ENCODE results near the gene ERVH48-1.
"Not testable (repeated sequence)": the region's sequence is repeated elsewhere in the genome, so short reads cannot be mapped to it uniquely, and the experiment has no call there.

Gene ERVH48-1

DNA sequence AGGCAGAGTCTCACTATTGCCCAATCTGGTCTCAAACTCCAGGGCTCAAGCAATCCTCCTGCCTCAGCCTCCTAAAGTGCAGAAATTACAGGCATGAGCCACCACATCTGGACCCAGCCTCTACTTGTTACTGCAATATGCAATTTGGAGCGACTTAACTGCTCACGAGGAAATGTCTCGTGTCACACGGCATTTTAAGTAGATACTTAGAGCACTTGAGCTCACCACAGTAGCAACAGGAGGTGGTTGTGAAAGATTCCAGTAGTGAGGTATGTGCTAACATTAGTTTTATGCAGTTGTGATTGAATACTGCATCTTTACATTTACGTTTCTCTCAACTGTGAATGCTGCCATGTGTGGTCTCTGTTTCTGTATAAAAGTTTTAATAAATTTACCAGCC lies 38.1 kb downstream of the ERVH48-1 start:
- H3K4me1 ChIP-seq: peaks cover 2 to 4% (median 2%) of the 10 kb centered on the region in 10 experiments; a peak in 18 of 20 replicates
- H3K27ac ChIP-seq: no peak overlapping the region
- no peaks in the 10 kb centered on the region for H4K20me1 ChIP-seq
- H3K27me3 ChIP-seq: no peaks in the 10 kb centered on the region
- no peak overlapping the region for H3K9ac ChIP-seq
- no peak for TF ChIP-seq Cebpa-rat (IDR thresholded peaks at IDR 0.05)
- H3K9me3 ChIP-seq (replicated peaks in 1 of 11): no peaks in the 10 kb centered on the region
- no peaks in the 10 kb centered on the region for H3K36me3 ChIP-seq
- no peak overlapping the region for H3K4me2 ChIP-seq
- no peak overlapping the region for H3K4me3 ChIP-seq

DNA sequence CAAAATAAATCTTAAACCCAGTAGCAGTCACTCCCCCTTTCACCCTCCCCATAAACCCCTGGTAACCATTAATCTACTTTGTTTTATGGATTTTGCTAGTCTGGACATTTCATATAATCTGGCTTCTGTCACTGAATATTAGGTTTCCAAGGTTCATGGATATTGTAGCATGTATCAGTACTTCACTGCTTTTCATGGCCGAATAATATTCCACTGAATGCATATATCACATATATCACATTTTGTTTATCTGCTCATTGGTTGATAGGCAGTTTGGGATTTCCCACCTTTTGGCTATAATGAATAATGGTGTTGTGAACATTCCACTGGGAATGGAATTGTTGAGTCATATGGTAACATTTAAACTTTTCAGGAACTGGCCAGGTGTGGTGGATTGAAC lies 41.5 kb downstream of the ERVH48-1 start:
- Histone ChIP-seq H3K4me3 (no peak overlapping the region), H3K9me3 (replicated peaks in 1 of 11) (peaks cover 0 to 5% (median 0%) of the 10 kb centered on the region in 11 experiments; a peak in 3 of 22 replicates), H3K27me3 (no peaks in the 10 kb centered on the region), H3K27ac (no peak overlapping the region), H3K4me1 (peaks cover 7 to 12% (median 9%) of the 10 kb centered on the region in 10 experiments; a peak in 19 of 20 replicates), H3K4me2 (no peak overlapping the region), H4K20me1 (peaks cover 0 to 2% (median 0%) of the 10 kb centered on the region in 11 experiments; a peak in 2 of 22 replicates), H3K36me3 (no peaks in the 10 kb centered on the region), H3K9ac (no peak overlapping the region)
- TF ChIP-seq Cebpa-rat (IDR thresholded peaks at IDR 0.05): no peak

DNA sequence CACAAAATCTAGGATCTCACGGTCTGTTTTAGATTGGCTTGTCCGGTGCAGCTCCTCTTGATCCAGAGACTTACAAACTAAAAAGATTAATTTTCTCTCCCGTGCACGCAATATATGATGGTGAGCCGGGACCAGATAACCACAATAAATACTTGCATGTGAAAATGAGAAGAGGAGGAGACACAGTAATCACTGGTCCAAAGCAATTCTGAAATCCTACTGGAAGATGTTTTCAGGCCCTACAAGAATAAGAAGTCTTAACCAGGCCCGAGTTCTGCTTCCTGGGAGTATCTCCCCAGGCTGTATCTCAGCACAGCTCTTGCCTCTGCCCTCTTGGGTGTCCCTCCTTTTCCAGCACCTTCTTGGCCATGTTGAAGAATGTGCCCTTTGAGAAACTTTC lies 45.1 kb downstream of the ERVH48-1 start:
- Histone ChIP-seq H3K9me3 (replicated peaks in 1 of 11) (peaks cover 0 to 5% (median 0%) of the 10 kb centered on the region in 11 experiments; a peak in 3 of 22 replicates), H3K27me3 (no peaks in the 10 kb centered on the region), H4K20me1 (peaks cover 0 to 38% (median 16%) of the 10 kb centered on the region in 11 experiments; a peak in 12 of 22 replicates), H3K36me3 (peaks cover 11 to 24% (median 19%) of the 10 kb centered on the region in 11 experiments; a peak in 21 of 22 replicates), H3K9ac (peak overlapping the region; percentile 81 to 99 (median 92); a peak in 21 of 22 replicates), H3K4me3 (peak overlapping the region; percentile 79 to 100 (median 91)), H3K4me1 (peaks cover 14 to 26% (median 19%) of the 10 kb centered on the region in 10 experiments), H3K27ac (peak overlapping the region in 7 of 11 experiments; percentile 84 to 99 (median 97); a peak in 11 of 22 replicates), H3K4me2 (peak overlapping the region; percentile 73 to 93 (median 91))
- no peak for TF ChIP-seq Cebpa-rat (IDR thresholded peaks at IDR 0.05)

DNA sequence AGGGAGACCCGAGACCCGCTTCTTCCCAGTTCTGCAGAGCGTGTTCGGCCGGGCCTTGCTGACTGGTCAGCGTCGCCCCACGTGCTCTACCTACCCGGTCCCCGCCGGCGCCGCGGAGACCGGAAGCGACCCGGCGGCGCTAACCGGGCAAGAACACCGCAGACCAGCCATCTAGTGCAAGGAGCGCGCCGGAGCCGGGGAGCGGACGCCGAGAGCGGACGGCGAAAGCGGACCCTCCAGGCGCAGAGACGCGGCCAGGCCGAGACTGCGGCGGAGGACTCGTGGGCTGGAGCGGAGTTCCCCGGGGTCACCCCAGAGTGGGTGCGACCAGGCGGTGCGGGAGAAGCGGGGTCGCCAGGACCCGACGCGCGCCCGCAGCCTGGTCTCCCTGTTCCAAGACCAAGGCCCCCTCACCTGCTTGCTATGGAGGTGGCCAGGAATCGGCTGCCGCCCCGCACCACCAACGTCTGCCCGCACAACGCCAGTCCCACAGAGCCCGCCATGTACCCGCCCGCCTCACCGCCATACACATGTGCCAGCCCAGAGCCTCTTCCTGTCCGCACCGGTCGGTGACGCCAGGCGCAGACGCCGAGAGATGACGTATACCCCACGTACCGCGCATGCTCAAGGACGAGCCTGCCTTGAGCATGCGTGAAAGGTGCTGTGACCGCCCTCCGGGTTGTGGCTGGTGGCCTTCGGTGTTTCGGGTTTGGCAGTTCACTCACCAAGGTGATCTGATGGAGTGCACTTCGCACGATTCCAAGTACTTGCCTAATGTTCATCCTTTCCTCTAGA lies 46.2 kb downstream of the ERVH48-1 start, which contains the start of gene WDR4:
TSS of gene WDR4 (minus strand) at position 547 of the 795 bp plus-strand sequence. CDS start at position 503, 44 bp downstream.
- Histone ChIP-seq H3K9me3 (replicated peaks in 1 of 11) (peaks cover 0 to 5% (median 0%) of the 10 kb centered on the region in 11 experiments; a peak in 3 of 22 replicates), H3K27me3 (no peaks in the 10 kb centered on the region), H3K4me1 (peaks cover 14 to 26% (median 19%) of the 10 kb centered on the region in 10 experiments), H3K4me2 (peak within 1 kb of the TSS; percentile 83 to 96 (median 92)), H3K9ac (peak within 1 kb of the TSS; percentile 81 to 99 (median 92)), H4K20me1 (peaks cover 0 to 49% (median 16%) of the 10 kb centered on the region in 11 experiments; a peak in 12 of 22 replicates), H3K4me3 (peak within 1 kb of the TSS; percentile 79 to 100 (median 91)), H3K36me3 (peaks cover 17 to 36% (median 30%) of the 10 kb centered on the region in 11 experiments; a peak in 21 of 22 replicates), H3K27ac (peak within 1 kb of the TSS; percentile 73 to 99 (median 93))
- no peak for TF ChIP-seq Cebpa-rat (IDR thresholded peaks at IDR 0.05)

DNA sequence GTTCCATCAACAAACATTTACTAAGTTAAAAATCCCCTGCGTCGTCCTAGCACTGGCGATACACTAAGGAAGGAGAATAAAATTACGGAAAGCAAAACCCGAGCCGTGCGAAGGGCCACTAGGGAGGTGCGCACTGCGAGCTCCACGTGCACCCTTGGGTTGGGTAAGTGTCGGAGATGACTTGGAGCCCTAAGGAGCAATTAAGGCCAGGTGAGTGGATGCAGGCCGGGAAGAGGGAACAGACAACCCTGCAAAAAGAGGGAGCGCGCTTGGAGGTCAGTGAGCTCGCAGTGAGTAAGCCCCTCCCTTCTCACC lies 46.8 kb downstream of the ERVH48-1 start:
- peak overlapping the region; percentile 81 to 99 (median 92) for H3K9ac ChIP-seq
- peaks cover 0 to 55% (median 18%) of the 10 kb centered on the region in 11 experiments; a peak in 16 of 22 replicates for H4K20me1 ChIP-seq
- peaks cover 14 to 26% (median 19%) of the 10 kb centered on the region in 10 experiments for H3K4me1 ChIP-seq
- peak overlapping the region in 10 of 11 experiments; percentile 83 to 99 (median 94); a peak in 21 of 22 replicates for H3K27ac ChIP-seq
- peaks cover 0 to 5% (median 0%) of the 10 kb centered on the region in 11 experiments; a peak in 3 of 22 replicates for H3K9me3 ChIP-seq (replicated peaks in 1 of 11)
- peaks cover 20 to 41% (median 36%) of the 10 kb centered on the region in 11 experiments for H3K36me3 ChIP-seq
- no peaks in the 10 kb centered on the region for H3K27me3 ChIP-seq
- H3K4me2 ChIP-seq: peak overlapping the region; percentile 71 to 96 (median 91)
- H3K4me3 ChIP-seq: peak overlapping the region; percentile 79 to 100 (median 91)
- no peak for TF ChIP-seq Cebpa-rat (IDR thresholded peaks at IDR 0.05)

DNA sequence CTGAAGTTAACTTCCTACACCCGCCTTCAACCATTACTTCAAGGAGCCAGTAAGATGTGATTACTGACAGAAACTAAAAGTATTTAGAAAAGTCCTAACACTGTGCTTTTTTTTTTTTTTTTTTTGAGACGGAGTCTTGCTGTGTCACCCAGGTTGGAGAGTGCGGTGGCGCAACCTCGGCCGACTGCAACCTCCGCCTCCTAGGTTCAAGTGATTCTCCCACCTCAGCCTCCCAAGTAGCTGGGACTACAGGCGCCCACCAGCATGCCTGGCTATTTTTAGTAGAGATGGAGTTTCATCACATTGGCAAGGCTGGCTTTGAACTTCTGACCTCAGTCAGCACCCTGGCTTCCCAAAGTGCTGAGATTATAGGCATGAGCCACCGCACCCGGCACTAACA lies 49.6 kb downstream of the ERVH48-1 start:
- Histone ChIP-seq H4K20me1 (peaks cover 0 to 83% (median 45%) of the 10 kb centered on the region in 11 experiments; a peak in 18 of 22 replicates), H3K4me1 (peaks cover 14 to 24% (median 19%) of the 10 kb centered on the region in 10 experiments), H3K36me3 (peaks cover 48 to 70% (median 64%) of the 10 kb centered on the region in 11 experiments)
- not testable (repeated sequence) for H3K4me2 ChIP-seq; H3K4me3 ChIP-seq; H3K27ac ChIP-seq; H3K9me3 ChIP-seq (replicated peaks in 1 of 11); H3K9ac ChIP-seq; H3K27me3 ChIP-seq

DNA sequence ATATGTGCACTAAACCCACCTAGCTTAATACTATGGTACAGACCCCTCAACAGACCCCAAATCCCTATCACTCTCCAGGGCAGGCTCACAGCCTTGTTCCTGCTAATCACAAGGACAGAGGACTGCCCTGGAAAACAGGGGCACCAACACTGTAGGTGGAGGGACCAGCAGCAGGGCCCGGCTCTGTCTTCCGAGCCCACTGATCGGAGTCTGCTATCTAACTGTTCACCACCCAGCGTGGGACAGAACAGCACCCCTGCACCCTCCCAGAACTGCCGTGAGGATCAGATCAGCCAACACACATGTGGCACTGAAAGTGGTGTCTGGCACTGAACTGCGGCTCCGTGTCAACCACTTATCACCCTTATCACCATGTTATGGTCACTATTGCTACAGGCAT lies 52.3 kb downstream of the ERVH48-1 start:
- peaks cover 6 to 16% (median 12%) of the 10 kb centered on the region in 10 experiments for H3K4me1 ChIP-seq
- no peaks in the 10 kb centered on the region for H3K27me3 ChIP-seq
- H3K36me3 ChIP-seq: peaks cover 75 to 97% (median 91%) of the 10 kb centered on the region in 11 experiments
- H3K9ac ChIP-seq: no peak overlapping the region
- no peak overlapping the region for H3K4me2 ChIP-seq
- TF ChIP-seq Cebpa-rat (IDR thresholded peaks at IDR 0.05): no peak
- H3K27ac ChIP-seq: no peak overlapping the region
- H3K4me3 ChIP-seq: no peak overlapping the region
- H3K9me3 ChIP-seq (replicated peaks in 1 of 11): no peaks in the 10 kb centered on the region
- H4K20me1 ChIP-seq: peaks cover 0 to 100% (median 72%) of the 10 kb centered on the region in 11 experiments; a peak in 19 of 22 replicates

DNA sequence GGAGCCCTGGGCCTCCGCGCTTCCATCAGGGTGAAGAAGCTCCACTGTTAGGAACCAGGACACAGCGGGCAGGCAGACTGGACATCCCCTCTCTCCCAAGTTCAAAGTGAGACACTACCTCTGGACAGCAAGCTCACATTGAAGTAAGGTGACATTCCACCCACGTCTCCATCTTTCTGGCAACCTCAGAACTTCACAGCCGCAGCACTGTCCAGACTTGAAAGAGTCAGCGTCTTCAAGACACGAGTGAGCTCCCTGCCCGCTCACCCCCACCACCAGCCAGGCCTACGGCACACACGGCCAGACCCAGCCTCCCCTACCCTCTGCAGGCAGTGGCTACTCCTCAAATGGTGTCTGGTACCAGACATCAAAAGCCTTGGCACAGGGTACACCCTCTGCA lies 57.2 kb downstream of the ERVH48-1 start:
- Histone ChIP-seq H3K4me2 (peak overlapping the region in 7 of 11 experiments; percentile 74 to 96 (median 85); a peak in 7 of 22 replicates), H3K36me3 (peaks cover 70 to 96% (median 81%) of the 10 kb centered on the region in 11 experiments), H3K9me3 (replicated peaks in 1 of 11) (no peaks in the 10 kb centered on the region), H3K27ac (no peak overlapping the region), H3K4me3 (no peak overlapping the region), H3K4me1 (peaks cover 15 to 53% (median 43%) of the 10 kb centered on the region in 10 experiments), H3K9ac (no peak overlapping the region), H3K27me3 (no peaks in the 10 kb centered on the region), H4K20me1 (peaks cover 21 to 100% (median 99%) of the 10 kb centered on the region in 11 experiments; a peak in 21 of 22 replicates)
- no peak for TF ChIP-seq Cebpa-rat (IDR thresholded peaks at IDR 0.05)
